ENCODE results near the gene TRIO. TPM values are rescaled to one million over a fixed set of nuclear protein-coding genes. Genes with fewer than 3 reads are reported as not detected.

The TRIO gene
- total RNA-seq, 1 experiment from 2014 or later, result 68.4 TPM

DNA sequence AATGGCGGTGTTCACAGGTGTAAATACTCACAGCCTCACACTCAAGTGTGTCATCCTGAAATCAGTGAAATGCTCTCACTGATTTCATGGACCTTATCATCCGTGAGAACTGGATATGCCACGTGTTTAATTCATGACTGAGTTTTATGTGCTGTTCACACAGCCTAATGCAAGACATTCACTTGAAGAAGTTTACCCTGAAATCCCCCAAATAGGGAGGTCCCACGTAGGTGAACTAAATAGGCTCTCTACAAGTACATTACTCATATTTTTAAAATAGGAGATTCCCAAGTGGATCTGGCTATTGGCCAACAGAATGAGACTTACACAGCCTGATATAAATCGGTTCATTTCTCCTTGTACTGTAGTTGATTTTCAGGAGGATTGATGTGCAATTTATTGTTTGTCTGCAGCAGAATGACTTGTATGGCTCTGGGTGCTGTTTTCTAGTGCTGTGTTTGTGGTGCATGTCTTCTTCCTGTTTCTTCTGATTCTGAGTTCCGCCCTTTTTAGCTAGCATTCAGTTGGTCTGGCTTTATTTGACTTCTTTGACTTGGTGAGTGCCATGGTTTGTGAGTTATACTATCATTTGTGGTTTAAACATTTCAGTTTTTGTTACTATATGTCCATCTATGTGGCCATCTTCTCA lies 25.1 kb downstream of the TRIO start:
- ATAC-seq, result no peak
- no peak for TF ChIP-seq JUND (IDR thresholded peaks at IDR 0.05)
- no peak for TF ChIP-seq POLR2AphosphoS5 (IDR thresholded peaks at IDR 0.05; ENCODE audit: low read depth, low read length)
- TF ChIP-seq POLR2A (IDR thresholded peaks at IDR 0.05; ENCODE audit: borderline replicate concordance, extremely low read depth, insufficient read depth, insufficient read length), result no peak
- no peak for TF ChIP-seq ELF1 (IDR thresholded peaks at IDR 0.05; ENCODE audit: borderline replicate concordance, low read depth)
- no peak for TF ChIP-seq YY1 (IDR thresholded peaks at IDR 0.05; ENCODE audit: extremely low read depth, insufficient replicate concordance, low read depth, low read length)
- TF ChIP-seq SRF (IDR thresholded peaks at IDR 0.05; ENCODE audit: low read depth), result no peak
- TF ChIP-seq ZBTB33 (IDR thresholded peaks at IDR 0.05; ENCODE audit: extremely low read depth, insufficient replicate concordance, low read length), result no peak
- no peak for TF ChIP-seq TCF7L2 (IDR thresholded peaks at IDR 0.05; ENCODE audit: borderline replicate concordance, extremely low read depth, insufficient read depth, insufficient read length)
- TF ChIP-seq FOSL1 (IDR thresholded peaks at IDR 0.05; ENCODE audit: low read depth), result no peak
- TF ChIP-seq CBX3 (IDR thresholded peaks at IDR 0.05; ENCODE audit: low read depth), result no peak
- TF ChIP-seq RAD21 (IDR thresholded peaks at IDR 0.05; ENCODE audit: low read depth), result no peak
- no peak for TF ChIP-seq EGR1 (IDR thresholded peaks at IDR 0.05; ENCODE audit: low read depth)
- TF ChIP-seq REST (IDR thresholded peaks at IDR 0.05; ENCODE audit: low read depth), result no peak
- TF ChIP-seq EZH2phosphoT487 (IDR thresholded peaks at IDR 0.05; ENCODE audit: borderline replicate concordance), result no peak
- no peak for TF ChIP-seq MAX (IDR thresholded peaks at IDR 0.05)
- TF ChIP-seq ATF3 (IDR thresholded peaks at IDR 0.05), result no peak
- no peak for TF ChIP-seq CEBPB (IDR thresholded peaks at IDR 0.05; ENCODE audit: low read depth)
- H3K4me2 ChIP-seq (ENCODE audit: low read length), result peak overlapping the region; percentile 26; the same call in 1 of the 2 replicates

More for the DNA sequence above, 25.1 kb downstream of the TRIO start:
- POLR2A ChIA-PET, result no interaction called here
- BruUV-seq (replicated peaks), result no TSS peak
- intact Hi-C loops (cut with micrococcal nuclease), result loop anchor here (5.0 kb wide), 1 partner anchor 131 kb away; no protein-coding TSS in a partner anchor
- RAD21 ChIA-PET (ENCODE audit: low non-redundant PET in 1 of 2, low total read pairs in 2 of 2, uncharacterized antibody in 2 of 2, unreplicated experiment in 2 of 2), result interaction anchor here in 1 of 2 experiments (1.0 kb wide), 1 partner anchor 11 kb away, joined by 3 read pairs; no protein-coding TSS in a partner anchor
- DNase-seq (ENCODE audit: low read depth, low spot score), result no peak
- Histone ChIP-seq H3K4me3 (replicated peaks in 1 of 2; ENCODE audit: low read depth in 1 of 2, low read length in 2 of 2) (no peak overlapping the region), H3K9me2 (ENCODE audit: insufficient read depth) (no peaks in the 10 kb centered on the region), H3K27me3 (ENCODE audit: insufficient read depth, low read length) (no peaks in the 10 kb centered on the region), H3K79me2 (ENCODE audit: insufficient read depth, low read length) (peaks cover 99% of the 10 kb centered on the region), H3K9me3 (ENCODE audit: control insufficient read depth in 1 of 2, insufficient read depth in 1 of 2, low read depth in 1 of 2, low read length in 2 of 2) (peaks cover 3 to 7% of the 10 kb centered on the region in 2 experiments; a peak in 1 of 4 replicates), H3K4me1 (ENCODE audit: control insufficient read depth in 1 of 2, insufficient read depth in 2 of 2, low read length in 2 of 2) (peaks cover 53 to 72% of the 10 kb centered on the region in 2 experiments), H4K20me1 (ENCODE audit: insufficient read depth) (peaks cover 25% of the 10 kb centered on the region; the same call in 1 of the 2 replicates), H3K9ac (ENCODE audit: low read length) (no peak overlapping the region), H2AFZ (ENCODE audit: low read depth, low read length, poor library complexity, severe bottlenecking) (no peak overlapping the region), H3K36me3 (ENCODE audit: control insufficient read depth in 1 of 2, insufficient read depth in 2 of 2, low read length in 2 of 2) (peaks cover 0 to 12% of the 10 kb centered on the region in 2 experiments; a peak in 1 of 4 replicates), H3K27ac (ENCODE audit: low read depth, low read length) (no peak overlapping the region)
- CTCF ChIA-PET, result no interaction called here

Data from HCT116 (cell line).